Sigmoid colon (tissue), 4 donors: ENCODE results near the gene VPS72.

ENCODE experiments used
- CTCF ChIP-seq, 4 experiments: fragments of 450-650 bp in 3 of 4; fragments of 200-600 bp in 1 of 4; IDR thresholded peaks; one replicate each; pipeline ENCODE4 v1.5.1; 2016 to 2019; ENCODE audit warnings: antibody characterized with exemption in 4 of 4, mild to moderate bottlenecking in 3 of 4, moderate library complexity in 2 of 4
- POLR2A ChIP-seq, 2 donors: fragments of 450-650 bp; IDR thresholded peaks; one replicate each; pipeline ENCODE4 v1.6.1; 2016; ENCODE audit warnings: antibody characterized with exemption in 2 of 2, mild to moderate bottlenecking in 2 of 2, moderate library complexity in 2 of 2
- POLR2AphosphoS5 ChIP-seq, 4 donors: sonication (generic); formaldehyde crosslinking; IDR thresholded peaks; one replicate each; pipeline ENCODE4 v1.6.1; 2017; ENCODE audit warnings: antibody characterized with exemption in 4 of 4

GRCh38 chr1:151192047-151192446 lies 2.0 kb upstream of the VPS72 start:
- TF ChIP-seq POLR2AphosphoS5 (IDR thresholded peaks at IDR 0.05): no peak
- no peak for TF ChIP-seq POLR2A (IDR thresholded peaks at IDR 0.05)
- no peak for TF ChIP-seq CTCF (IDR thresholded peaks at IDR 0.05)
